Measurements from ENCODE around the gene DNAJC4. TPM values are rescaled to one million over a fixed set of nuclear protein-coding genes. Genes with fewer than 3 reads are reported as not detected.

Gene DNAJC4
- total RNA-seq, 1 donor from 2014 or later, result 43.6 TPM

DNA sequence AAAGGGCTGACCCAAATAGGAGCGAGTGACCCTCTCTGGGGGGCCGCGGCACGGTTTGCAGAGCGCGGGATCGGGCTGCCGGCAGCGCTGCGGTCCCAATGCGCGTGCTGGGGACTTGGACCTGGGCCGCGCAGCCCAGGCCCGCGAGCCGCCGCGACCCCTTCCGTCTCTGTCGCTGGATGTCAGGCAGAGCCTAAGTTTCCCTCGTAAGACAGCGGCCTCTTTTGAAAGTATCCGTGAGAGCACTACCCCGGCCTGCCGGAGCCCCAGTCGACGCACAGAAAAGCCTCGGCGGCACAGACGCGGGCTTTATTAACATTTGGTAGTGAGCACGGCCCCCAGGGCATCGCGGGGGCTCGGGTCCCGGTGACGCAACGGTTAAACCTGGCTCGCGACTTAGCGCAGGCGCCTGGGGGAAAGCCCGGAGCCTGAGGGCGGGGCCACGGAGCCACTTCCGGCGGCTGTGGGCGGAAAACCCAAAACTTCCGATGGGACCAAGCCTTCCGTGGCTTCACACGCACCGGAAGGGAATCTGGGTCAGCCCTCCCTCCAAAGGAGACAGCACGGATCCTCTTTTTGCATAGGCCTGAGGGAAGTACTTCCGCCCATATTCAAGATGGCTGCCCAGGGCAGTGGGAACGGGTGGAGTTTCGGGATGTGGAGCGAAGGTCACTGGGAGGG is 39.3 kb downstream of the DNAJC4 start:
- peak; percentile 91 to 97 for DNase-seq (ENCODE audit: low spot score in 2 of 2, unreplicated experiment in 2 of 2)
- TF ChIP-seq CTCF (IDR thresholded peaks at IDR 0.05; ENCODE audit: unreplicated experiment), result no peak
- Mint-ChIP-seq H3K36me3 (peaks cover 5% of the 10 kb centered on the region), H3K4me3 (peak overlapping the region; percentile 96), H3K27ac (peak overlapping the region; percentile 100), H3K4me1 (peaks cover 17% of the 10 kb centered on the region), H3K9me3 (no peaks in the 10 kb centered on the region), H3K27me3 (ENCODE audit: low read depth) (no peaks in the 10 kb centered on the region)

GRCh38 chr11:64275031-64275800 is 44.9 kb downstream of the DNAJC4 start:
- no peak for TF ChIP-seq CTCF (IDR thresholded peaks at IDR 0.05; ENCODE audit: unreplicated experiment)
- Mint-ChIP-seq H3K4me3 (no peak overlapping the region), H3K27ac (no peak overlapping the region)

DNA sequence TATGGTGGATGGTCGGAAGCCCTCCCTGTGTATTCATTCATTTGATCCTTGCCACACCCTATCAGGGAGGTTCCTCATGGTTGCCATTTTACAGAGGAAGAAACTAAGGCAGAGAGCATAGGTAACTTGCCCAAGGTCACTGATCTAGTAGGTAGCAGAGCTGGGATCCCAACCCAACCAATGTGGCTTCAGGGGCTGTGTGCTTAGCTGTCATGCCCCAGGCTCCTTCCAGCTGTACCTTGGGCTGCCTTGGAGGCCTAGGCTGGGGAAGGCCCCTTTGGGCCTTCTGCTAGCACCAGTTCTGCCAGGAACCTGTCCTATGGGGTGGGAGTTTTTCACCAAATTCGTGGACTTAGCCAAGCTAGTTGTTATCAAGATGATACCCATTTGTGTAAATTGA is 45.5 kb downstream of the DNAJC4 start:
- H3K27me3 Mint-ChIP-seq (ENCODE audit: low read depth), result no peaks in the 10 kb centered on the region
- peaks cover 4% of the 10 kb centered on the region for H3K4me1 Mint-ChIP-seq
- peaks cover 3% of the 10 kb centered on the region for H3K36me3 Mint-ChIP-seq
- H3K27ac Mint-ChIP-seq, result no peak overlapping the region
- no peak for TF ChIP-seq CTCF (IDR thresholded peaks at IDR 0.05; ENCODE audit: unreplicated experiment)
- no peaks in the 10 kb centered on the region for H3K9me3 Mint-ChIP-seq
- DNase-seq (ENCODE audit: low spot score in 2 of 2, unreplicated experiment in 2 of 2), result no peak
- H3K4me3 Mint-ChIP-seq, result no peak overlapping the region

More at GRCh38 chr11:64275031-64275800, 44.9 kb downstream of the DNAJC4 start:
- Mint-ChIP-seq H3K27me3 (ENCODE audit: low read depth) (no peaks in the 10 kb centered on the region), H3K9me3 (no peaks in the 10 kb centered on the region), H3K36me3 (peaks cover 3% of the 10 kb centered on the region), H3K4me1 (peaks cover 4% of the 10 kb centered on the region)
- DNase-seq (ENCODE audit: low spot score in 2 of 2, unreplicated experiment in 2 of 2), result no peak

DNA sequence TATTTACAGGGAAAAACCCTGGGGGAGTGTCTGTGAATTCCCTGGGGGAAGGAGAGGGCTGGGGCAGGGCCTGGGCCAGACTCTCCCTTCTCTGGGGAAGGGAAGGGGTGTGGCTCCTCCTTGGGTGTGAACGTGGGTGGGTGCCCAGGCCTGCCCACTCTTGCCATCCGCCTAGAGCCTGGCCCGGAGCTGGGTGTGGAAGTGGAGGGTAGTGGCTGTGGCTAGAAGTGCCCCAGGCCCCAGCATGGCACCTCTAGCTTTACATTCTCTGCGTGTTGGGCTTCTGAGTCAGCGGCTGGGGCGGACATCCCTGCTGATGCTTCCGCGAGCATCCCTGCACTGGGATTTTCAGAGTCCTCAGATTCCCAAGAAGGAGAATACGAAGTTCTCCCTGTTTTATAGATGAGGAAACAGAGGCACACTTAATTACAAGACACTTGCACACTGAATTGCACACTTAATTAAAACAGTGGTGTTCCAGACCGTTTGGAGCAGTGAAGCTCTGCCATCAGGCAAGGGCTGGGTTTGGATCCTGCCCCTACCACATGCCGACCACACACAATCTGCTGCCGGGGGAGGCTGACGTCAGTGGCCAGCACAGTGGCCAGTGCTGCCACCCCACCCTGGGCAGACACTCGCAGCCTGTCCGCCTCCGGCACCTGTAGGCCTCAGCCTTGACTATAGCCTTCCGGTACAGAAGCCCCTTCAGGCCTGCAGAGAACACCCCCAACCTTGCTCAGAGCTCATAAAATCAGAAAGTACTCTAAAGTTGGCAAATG is 46.5 kb downstream of the DNAJC4 start:
- Mint-ChIP-seq H3K4me1 (peaks cover 3% of the 10 kb centered on the region), H3K4me3 (no peak overlapping the region), H3K36me3 (peaks cover 8% of the 10 kb centered on the region), H3K27me3 (ENCODE audit: low read depth) (no peaks in the 10 kb centered on the region), H3K9me3 (no peaks in the 10 kb centered on the region), H3K27ac (no peak overlapping the region)
- no peak for TF ChIP-seq CTCF (IDR thresholded peaks at IDR 0.05; ENCODE audit: unreplicated experiment)
- no peak for DNase-seq (ENCODE audit: low spot score in 2 of 2, unreplicated experiment in 2 of 2)

DNA sequence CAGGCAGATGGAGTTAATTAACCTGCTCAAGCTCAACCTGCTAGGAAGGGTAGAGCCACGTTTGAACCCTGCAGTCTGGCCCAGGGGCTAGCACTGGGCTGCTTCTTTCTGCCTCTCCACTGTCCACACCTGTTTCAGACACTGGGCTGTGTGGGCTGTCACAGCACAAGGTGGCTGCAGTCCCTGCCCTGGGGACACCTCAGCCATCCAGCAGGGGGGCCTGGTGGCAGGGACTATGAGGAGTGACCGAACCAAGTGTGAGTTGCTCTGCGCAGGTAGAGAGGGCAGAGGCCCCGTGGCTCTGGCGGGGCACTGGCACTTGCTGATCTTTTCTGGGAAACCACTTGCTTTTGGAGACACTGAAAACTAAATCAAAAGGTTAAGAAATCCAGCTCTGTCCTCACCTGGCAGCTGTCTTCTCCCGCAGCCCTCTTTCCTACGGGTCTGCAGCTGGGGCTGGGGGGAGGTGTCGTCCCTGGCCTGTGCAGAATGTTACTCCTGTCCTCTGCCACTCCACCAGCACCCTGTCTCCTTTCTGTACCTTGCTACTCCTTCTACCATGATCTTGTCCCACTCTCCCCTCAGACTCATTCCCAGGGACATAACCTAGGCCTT is 48.3 kb downstream of the DNAJC4 start:
- no peaks in the 10 kb centered on the region for H3K27me3 Mint-ChIP-seq (ENCODE audit: low read depth)
- no peak overlapping the region for H3K4me3 Mint-ChIP-seq
- peaks cover 11% of the 10 kb centered on the region for H3K36me3 Mint-ChIP-seq
- no peak overlapping the region for H3K27ac Mint-ChIP-seq
- peaks cover 2% of the 10 kb centered on the region for H3K4me1 Mint-ChIP-seq
- H3K9me3 Mint-ChIP-seq, result no peaks in the 10 kb centered on the region
- no peak for TF ChIP-seq CTCF (IDR thresholded peaks at IDR 0.05; ENCODE audit: unreplicated experiment)
- no peak for DNase-seq (ENCODE audit: low spot score in 2 of 2, unreplicated experiment in 2 of 2)

Measured in mesothelial cell of epicardium (in vitro differentiated cells).